ENCODE results near the gene SKA1.

SKA1 gene, protein sequence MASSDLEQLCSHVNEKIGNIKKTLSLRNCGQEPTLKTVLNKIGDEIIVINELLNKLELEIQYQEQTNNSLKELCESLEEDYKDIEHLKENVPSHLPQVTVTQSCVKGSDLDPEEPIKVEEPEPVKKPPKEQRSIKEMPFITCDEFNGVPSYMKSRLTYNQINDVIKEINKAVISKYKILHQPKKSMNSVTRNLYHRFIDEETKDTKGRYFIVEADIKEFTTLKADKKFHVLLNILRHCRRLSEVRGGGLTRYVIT

DNA sequence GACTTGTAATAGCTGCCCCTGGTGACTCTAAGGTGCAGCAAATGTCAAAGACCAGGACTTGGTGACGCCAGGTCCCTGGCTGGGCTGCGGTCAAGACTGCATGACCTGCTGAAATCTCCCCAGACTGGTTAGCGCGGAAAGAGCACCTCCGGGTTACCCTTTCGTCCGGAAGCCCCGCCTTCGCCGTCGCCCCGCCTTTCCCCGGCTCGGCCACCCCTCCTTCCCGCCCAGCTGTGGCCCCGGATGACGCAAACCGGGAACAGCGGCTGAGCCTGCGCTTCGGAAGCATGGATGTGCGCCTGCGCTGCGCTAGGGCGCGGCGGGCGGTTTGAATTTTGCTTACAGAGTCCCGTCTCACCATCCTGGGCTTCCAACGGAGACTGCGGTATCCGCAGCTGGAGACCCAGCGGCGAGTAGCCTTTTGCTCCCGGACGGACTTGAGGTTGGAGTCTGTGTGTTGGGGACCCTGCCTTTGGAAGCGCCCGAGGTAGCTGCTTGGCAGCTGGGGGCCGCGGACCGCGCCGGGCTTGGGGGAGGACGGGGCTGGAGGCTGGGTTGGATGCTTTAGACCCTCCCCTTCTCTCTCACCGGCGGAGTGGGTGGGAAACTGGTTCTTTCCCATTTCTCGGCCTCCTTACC, at the start of gene SKA1:
SKA1 (plus strand) TSS at position 294 of the 639 bp plus-strand sequence. CDS start 785 bp downstream, outside the sequence.
- DNase-seq, result peak; percentile 91

DNA sequence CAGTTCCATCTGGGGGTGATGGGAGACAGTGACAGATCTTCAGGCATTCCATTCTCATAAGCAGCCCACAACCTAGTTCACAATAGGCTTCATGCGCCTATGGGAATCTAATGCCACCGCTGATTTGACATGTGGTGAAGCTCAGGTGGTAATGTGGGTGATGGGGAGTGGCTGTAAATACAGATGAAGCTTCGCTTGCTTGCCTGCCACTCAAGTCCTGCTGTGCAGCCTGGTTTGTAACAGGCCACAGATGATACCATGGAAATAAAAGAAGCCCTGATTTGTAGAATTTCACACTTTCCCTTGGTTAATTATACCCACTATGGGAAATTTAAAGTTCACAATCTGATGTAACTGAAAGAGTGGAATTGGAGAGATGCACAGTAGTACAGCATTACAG, 46.9 kb upstream of the SKA1 start:
- DNase-seq, result no peak

DNA sequence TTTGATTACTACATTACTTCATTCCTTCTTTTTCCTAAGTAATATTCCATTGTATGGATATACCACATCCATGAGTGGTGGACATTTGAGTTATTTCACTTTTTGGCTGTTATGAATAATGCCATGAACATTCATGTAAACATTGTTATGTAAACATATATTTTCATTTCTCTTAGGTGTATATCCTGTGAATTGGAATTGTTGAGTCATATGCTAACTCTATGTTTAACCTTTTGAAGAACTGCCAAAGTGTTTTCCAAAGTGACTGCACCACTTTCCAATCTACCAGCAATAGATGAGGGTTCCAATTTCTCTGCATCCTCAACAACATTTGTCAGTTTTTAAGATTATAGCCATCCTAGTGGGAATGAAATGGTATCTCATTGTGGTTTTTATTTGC, 44.7 kb upstream of the SKA1 start:
- no peak for DNase-seq

DNA sequence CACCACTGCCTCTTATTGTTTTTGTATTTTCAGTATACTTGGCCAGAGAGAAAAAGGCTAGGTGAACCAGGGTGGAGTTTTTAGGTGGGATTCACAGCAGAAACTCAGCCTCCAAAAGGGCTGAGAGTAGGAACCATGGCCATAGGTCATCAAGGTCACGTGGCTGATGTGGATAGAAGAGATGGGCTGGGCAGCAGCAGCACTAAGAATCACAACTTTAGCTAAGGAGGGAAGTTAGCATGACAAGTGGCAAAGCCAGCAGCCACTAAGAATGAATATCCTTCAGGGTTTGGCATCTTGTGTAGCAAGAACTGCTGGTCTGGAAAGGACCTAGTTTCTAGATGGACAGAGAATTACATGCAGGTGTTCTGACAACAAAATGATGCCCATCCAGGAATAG, 43.2 kb upstream of the SKA1 start:
- no peak for DNase-seq

DNA sequence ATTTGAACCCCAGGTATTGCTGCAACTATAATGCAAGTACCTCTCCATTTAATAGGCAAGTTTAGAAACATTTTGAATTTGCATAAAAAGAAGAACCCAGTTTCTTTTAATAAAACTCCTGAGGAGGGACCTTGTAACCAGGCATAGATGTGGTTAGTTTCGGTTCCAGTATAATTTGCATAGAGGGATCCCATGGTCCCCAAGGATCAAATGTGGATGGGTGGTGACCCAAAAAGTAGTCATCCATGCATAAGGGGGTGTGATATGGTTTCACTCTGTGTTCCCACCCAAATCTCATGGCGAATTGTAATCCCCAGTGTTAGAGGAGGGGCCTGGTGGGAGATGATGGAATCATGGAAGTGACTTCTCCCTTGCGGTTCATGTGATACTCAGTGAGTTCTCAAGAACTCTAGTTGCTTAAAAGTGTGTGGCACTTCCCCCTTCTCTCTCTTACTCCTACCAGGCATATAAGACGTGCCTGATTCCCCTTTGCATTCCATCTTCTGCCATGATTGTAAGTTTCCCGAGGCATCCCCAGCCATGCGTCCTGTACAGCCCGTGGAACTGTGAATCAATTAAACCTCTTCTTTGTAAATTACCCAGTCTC, 40.2 kb upstream of the SKA1 start:
- DNase-seq, result no peak

DNA sequence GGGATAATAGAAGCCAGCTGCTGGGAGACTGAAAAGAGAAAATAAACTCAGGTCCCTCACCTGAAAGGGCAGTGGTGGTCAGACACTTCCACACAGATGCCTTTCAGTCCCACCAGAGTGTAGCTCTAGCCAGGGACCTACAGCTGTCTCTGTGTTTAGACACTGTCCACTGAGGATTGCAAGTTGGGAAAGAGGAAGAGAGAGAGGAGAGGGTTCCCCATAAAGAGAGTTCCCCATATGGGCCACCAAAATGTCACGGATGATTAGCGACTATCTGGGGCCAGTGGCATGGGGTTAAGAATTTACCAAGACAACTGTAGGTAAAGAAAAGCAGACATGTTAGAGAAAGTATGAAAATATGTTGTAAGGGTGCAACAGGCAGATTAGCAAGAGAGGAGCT, 36.7 kb upstream of the SKA1 start:
- no peak for DNase-seq

DNA sequence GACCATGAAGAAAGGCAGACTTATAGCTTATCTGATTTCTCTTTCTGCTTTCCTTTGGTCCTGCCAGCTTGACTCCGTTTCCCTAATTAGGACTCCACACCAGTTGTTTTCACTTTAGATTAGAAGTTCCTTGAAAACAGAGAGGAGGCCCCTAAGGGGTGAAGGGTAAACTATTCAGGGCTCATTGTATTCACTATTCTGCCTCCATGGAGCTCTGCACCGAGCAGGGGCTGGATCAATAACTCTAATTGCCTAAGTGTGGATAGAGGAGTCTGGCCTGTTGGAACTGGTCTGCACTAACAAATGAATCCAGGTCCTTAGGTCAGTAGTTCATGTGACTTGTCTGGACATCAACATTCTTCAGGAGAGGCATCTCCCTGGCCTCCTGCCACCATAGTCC, 36.1 kb upstream of the SKA1 start:
- no peak for DNase-seq

DNA sequence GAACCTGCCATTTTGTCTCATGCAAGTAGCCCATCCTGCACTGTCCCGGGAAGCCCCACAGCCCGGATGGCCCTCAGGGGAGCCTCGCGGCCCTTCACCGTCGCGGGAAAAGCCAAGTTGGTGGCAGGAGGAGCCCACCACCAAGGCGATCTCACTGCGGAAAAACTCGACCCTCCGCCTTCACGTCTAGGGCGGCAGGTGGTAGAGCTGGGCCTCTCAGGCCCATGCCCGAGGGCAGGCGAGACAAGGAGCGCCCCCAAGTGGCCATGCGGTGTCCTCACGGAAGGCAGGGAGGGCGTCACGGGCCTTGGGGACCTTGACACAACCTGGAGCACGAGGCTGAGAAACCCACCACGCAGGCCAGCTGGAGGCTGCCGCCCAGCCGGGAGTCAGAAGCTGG, 34.8 kb upstream of the SKA1 start:
- no peak for DNase-seq

DNA sequence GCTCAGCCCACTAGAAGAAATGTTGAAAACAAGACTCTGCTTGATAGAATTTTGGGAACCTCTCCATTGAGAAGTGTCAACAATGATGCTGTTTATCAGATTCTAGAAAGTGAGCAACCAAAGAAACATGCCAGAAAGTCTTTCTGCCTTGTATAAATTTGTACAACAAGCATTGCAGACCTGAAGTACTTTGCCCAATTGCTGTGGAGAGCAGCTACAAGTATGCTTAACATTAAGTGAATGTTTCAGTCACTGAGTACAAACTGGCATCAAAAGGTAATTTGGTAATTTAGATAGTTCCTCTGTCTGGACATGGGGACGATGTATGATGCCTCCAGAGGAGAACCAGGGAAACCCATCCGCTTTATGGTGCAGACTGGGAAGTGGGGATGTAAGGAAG, 33.4 kb upstream of the SKA1 start:
- DNase-seq, result no peak

DNA sequence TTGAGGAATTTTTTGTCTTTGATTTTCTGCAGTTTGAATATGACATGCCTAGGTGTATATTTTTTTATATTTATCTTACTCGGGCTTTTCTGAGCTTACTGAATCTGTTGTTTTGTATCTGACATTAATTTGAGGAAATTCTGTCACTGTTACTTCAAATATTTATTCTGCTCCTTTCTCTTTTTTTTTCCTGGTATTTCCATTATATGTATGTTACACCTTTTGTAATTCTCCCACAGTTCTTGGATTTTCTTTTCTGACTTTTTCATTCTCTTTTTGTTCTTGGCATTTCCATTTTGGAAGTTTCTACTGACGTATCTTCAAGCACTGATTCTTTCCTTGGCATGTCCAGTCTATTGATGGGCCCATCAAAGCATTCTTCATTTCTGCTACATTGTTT, 24.1 kb upstream of the SKA1 start:
- no peak for DNase-seq

DNA sequence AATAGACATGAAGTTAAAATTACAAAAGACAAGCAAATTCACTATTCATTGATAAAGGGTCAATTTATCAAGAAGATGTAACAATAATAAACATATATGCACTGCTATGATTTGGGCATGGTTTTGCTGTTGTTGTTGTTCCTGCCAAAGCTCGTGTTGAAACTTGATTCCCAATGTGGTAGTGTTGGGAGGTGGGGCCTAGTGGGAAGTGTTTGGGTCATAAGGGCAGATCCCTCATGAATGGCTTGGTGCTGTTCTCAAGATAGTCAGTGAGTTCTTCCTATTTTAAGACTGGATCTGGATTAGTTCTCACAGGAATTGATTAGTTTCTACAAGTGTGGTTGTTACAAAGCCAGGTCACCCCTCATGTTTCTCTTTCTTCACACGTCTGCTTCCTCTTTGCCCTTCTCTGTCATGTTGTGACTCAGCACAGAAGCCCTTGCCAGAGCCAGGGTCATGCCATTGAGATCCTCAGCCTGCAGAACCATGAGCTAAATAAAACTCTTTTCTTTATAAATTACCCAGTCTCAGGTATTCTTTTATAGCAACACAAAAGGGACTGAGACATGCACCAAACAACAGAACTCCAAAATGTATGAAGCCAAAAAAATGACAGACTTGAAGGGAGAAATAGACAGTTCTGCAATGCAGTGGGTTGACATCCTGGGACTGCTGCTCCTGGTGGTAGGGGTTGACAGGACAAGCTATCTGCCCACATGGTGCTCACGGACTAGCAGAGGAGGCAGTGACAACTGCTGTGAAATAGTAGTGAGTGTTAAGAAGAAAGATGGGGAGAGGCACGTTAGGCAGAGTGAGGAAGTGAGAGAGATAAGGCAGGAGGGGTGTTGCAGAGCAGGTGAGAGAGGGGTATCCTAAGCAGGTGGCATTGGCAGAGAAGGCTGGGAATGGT, 18.6 kb upstream of the SKA1 start:
- DNase-seq, result no peak

DNA sequence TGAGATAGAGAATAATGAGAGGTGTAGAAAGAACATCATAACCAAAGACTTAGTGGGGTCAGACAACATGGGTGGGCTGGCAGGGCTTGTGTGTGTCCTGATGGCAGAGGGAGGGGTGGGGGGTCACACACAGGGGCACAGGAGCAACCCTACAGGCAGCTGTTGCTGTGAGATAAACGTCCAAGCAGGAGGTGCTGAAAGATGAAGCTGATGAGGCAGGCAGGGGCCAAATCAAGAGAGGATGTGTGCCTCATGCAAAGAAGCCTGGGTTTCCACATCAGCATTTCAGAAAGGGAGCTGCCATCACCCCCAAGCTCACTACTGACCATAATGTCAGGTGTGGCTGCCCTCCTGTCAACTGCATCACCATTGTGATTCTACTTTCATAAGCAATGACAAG, 16.0 kb upstream of the SKA1 start:
- no peak for DNase-seq

DNA sequence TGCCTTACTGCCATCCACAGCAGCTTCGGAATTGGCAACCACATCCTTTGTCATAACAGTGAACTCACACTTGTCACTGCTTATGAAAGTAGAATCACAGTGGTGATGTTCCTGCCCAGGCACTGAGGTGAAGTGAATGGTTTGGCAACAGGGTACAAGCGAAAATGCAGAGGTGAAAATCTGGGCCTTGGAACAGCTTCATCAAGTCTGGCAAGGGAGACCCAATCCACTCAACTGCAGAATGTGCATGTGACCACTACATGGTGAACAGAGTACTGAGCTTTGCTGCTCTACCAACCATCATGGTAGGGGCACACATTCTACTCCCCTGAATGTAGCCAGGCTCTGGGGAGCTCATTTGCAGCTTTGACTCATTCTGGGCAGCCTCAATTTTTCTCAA, 15.0 kb upstream of the SKA1 start:
- no peak for DNase-seq

DNA sequence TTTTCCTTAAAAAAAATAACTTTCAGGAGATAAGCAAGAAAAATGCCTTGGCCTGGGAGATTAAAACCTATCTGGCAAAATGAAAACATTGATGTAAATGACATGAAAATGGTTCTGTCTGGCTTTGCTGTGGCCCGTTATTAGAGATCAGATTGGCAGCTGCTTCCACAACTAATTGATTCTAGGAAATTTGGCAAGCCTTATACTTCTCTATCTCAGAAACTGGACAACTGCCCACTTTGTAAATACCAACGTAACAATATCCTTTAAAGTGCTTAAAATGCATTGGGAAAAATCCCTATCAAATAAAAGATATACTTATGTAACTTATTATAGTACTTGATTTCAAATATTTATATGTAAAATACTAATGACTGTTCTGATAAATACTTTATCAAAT, 14.2 kb upstream of the SKA1 start:
- DNase-seq, result no peak

DNA sequence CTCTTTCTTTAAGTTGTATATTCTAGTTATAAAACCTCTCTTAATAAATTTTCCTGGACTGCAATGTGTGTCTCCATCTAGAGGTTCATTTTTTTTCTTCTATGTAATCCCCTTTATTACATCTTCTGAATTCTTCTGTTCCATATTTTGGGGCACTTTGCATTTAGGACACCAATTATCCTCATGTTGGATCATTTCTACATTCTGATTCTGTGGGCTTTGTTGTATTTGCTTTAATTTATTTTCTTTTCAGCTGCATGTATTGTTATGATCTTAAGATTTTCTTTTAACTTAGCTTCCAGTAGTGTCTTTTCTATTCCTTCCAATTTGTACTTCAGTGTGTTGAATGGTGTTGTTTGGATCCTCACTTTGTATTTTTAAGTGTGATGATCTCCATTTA, 5.2 kb upstream of the SKA1 start:
- no peak for DNase-seq

DNA sequence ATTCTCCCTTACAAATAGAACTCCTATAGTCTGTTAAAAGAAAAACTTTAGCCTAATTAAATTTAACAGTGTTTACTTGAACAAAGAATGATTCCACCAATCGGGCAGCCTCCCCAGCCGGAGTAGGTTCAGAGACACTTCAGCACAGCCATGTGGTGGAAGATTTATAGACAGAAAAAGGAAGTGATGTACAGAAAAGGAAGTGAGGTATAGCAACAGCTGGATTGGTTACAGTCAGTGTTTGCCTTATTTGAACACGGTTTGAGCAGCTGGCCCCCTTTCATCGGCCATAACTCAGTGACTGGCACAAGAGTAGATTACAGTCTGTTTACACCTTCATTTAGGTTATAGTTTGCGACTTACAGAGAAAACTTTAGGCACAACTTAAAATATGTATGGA, 2.1 kb upstream of the SKA1 start:
- no peak for DNase-seq

DNA sequence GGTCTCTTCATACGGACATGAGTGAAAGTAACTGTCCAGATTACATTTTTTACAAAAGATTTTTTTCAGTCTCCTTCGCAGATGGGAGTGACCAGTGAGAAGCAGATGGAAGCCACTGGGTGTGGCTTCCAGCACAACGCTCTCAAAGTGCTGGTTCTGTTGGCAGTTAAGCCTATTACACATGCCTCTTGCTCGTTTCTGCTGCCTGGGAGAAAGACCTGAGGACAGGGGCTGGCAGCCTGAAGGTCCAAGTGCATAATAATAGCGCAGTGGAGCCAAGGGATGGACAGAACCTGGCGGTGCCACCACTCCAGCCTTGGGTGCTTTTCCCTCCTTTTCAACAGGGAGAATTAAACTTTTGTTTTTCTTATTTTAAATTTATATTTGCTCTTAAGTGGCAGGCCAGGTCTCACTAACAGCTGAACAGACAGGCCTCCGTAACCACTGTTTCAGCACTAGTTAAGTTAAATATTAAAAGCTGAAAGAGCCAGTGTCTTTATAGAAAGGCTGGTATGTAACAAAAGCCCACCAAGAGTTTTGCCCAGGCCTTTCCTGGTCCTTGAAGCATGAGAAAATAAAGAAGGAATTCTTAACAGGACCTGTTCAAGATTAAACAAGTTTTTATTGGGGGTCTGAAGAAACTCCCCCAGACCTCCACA, 1.2 kb upstream of the SKA1 start:
- no peak for DNase-seq

DNA sequence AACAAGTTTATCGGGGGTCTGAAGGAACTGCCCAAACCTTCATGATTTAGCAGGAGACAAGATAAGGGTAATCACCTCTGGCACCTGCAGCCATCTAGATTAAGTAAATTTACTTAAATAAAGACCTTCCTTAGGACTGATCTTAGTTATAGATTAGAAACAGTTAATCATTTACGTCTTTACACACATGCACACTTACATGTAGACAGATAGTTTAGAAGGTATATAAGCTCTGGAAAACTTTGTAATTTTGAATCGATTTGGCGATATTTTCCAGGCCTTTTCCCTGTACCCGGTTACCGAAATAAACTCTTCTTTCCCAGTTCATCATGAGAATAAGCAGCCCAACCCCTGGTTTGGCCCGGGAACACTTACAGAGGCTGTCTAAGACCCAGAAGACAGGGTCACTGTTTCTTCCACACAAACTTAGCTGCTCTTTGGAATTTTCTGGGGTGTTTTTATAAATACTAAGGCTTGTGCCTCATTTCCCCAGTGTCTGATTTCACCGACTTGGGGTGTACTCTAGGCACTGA, 560 bp upstream of the SKA1 start:
- DNase-seq, result no peak

DNA sequence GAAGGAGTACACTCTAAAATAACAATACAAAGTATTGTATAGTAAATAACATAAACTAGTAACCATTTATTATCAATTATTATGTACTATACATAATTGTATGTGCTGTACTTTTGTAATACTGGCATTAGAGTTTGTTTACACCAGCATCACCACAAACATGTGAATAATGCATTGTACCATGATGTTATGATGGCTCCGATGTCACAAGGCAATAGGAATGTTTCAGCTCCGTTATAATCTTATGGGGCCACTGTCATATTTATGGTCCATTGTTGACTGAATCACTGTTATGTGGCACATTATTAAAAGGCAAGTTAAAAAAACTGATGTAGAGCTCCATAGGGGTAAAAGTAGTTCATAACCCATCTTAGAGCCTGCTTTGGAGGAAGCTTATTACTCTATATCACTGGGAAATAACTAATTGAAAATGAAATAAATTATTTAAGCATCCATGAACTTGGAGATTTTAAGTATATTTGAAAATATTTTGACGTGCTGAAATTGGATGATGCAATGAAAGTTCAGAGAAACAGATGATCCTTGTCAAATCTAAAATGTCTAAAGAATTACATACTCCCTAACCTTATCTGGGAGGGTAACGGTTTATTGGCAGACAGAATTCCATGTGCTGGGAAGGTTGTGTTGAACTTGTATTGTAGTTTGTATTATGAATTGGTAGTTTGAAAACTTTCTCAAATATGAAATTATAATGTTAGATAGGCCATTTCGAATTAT, 2.4 kb downstream of the SKA1 start:
- no peak for DNase-seq

DNA sequence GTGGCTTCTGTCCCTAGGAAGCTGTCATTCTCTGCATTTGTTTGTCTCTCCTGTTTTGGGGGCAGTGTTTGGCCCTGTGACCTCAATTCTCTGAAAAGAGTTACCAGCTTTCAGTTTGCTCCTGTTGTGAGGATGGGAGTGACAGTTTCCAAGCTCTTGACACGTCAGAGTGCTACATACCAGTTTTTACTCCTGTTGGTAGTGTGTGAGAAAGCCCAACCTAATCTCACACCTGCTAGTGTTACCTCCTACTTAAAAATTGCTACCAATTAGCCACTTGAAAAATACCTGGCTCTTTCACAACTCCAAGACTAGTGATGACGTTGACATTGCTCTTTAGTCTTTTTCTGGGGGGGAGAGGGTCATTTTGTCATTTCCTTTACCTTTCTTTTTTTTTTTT, 14.1 kb downstream of the SKA1 start:
- DNase-seq, result no peak

DNA sequence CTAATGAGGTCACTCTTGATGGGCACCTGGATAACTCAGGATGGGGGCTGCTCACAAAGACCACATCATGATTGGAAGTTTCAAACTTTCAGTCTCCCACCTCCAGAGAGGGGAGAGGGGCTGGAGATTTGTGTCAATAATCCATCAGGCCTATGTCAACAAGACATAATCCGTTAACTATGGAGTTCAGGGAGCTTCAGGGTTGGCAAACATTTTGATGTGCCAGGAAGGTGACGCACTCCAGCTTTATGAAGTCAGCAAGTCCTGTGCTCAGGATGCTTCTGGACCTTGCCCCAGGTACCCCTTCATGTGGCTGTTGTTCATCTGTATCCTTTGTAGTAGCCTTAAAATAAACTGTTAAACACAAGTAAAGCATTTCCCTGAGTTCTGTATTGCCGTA, 19.0 kb downstream of the SKA1 start:
- DNase-seq, result no peak

DNA sequence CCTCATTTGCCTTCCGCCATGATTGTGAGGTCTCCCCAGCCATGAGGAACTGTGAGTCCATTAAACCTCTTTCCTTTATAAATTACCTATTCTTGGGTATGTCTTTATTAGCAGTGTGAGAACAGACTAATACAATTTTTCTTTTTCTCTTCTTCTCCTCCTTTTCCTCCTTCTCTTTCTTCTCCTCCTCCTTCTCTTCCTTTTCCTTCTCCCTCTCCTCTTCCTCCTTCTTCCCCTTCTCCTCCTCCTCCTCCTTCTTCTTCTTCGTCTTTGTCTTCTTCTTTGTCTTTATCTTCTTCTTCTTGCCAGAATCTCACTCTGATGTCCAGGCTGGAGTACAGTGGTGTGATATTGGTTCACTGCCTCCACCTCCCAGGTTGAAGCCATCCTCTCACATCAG, 20.2 kb downstream of the SKA1 start:
- no peak for DNase-seq

Data from NCI-H774 (cell line).